ENCODE measurements around the gene SHROOM4.

SHROOM4 gene

GRCh38 chrX:50615570-50616158 lies 198.3 kb downstream of the SHROOM4 start:
- H3K27me3 ChIP-seq (replicated peaks; ENCODE audit: control insufficient read depth, insufficient read depth, low read length, poor library complexity, severe bottlenecking), result no peaks in the 10 kb centered on the region
- no peak overlapping the region for H3K27ac ChIP-seq (ENCODE audit: insufficient read depth, low read length, poor library complexity, severe bottlenecking)
- no peak for DNase-seq
- H3K4me1 ChIP-seq (ENCODE audit: control insufficient read depth, insufficient read depth, low read length, poor library complexity, severe bottlenecking), result no peaks in the 10 kb centered on the region
- no peak overlapping the region for H3K4me3 ChIP-seq (ENCODE audit: insufficient read depth, low read depth, low read length, poor library complexity, severe bottlenecking)
- no peaks in the 10 kb centered on the region for H3K36me3 ChIP-seq (ENCODE audit: control insufficient read depth, insufficient read depth, low read length)
- H3K9me3 ChIP-seq (ENCODE audit: control insufficient read depth, low read length), result no peaks in the 10 kb centered on the region

- no peaks in the 10 kb centered on the region for H3K36me3 ChIP-seq (ENCODE audit: control insufficient read depth, insufficient read depth, low read length)
- H3K9me3 ChIP-seq (ENCODE audit: control insufficient read depth, low read length), result no peaks in the 10 kb centered on the region
- no peak for DNase-seq
- no peaks in the 10 kb centered on the region for H3K4me1 ChIP-seq (ENCODE audit: control insufficient read depth, insufficient read depth, low read length, poor library complexity, severe bottlenecking)
- H3K4me3 ChIP-seq (ENCODE audit: insufficient read depth, low read depth, low read length, poor library complexity, severe bottlenecking), result no peak overlapping the region
- no peak overlapping the region for H3K27ac ChIP-seq (ENCODE audit: insufficient read depth, low read length, poor library complexity, severe bottlenecking)
- no peaks in the 10 kb centered on the region for H3K27me3 ChIP-seq (replicated peaks; ENCODE audit: control insufficient read depth, insufficient read depth, low read length, poor library complexity, severe bottlenecking)
Measured at GRCh38 chrX:50614460-50614859, 199.5 kb downstream of the SHROOM4 start.

- H3K27ac ChIP-seq (ENCODE audit: insufficient read depth, low read length, poor library complexity, severe bottlenecking), result no peak overlapping the region
- H3K9me3 ChIP-seq (ENCODE audit: control insufficient read depth, low read length), result no peaks in the 10 kb centered on the region
- H3K27me3 ChIP-seq (replicated peaks; ENCODE audit: control insufficient read depth, insufficient read depth, low read length, poor library complexity, severe bottlenecking), result no peaks in the 10 kb centered on the region
- no peak overlapping the region for H3K4me3 ChIP-seq (ENCODE audit: insufficient read depth, low read depth, low read length, poor library complexity, severe bottlenecking)
- DNase-seq, result no peak
- no peaks in the 10 kb centered on the region for H3K36me3 ChIP-seq (ENCODE audit: control insufficient read depth, insufficient read depth, low read length)
- H3K4me1 ChIP-seq (ENCODE audit: control insufficient read depth, insufficient read depth, low read length, poor library complexity, severe bottlenecking), result no peaks in the 10 kb centered on the region
Measured at GRCh38 chrX:50613846-50614245, 200.1 kb downstream of the SHROOM4 start.

GRCh38 chrX:50609796-50610195 lies 204.2 kb downstream of the SHROOM4 start:
- H3K36me3 ChIP-seq (ENCODE audit: control insufficient read depth, insufficient read depth, low read length), result no peaks in the 10 kb centered on the region
- no peak for DNase-seq
- H3K4me1 ChIP-seq (ENCODE audit: control insufficient read depth, insufficient read depth, low read length, poor library complexity, severe bottlenecking), result no peaks in the 10 kb centered on the region
- H3K9me3 ChIP-seq (ENCODE audit: control insufficient read depth, low read length), result no peaks in the 10 kb centered on the region
- no peak overlapping the region for H3K4me3 ChIP-seq (ENCODE audit: insufficient read depth, low read depth, low read length, poor library complexity, severe bottlenecking)
- no peaks in the 10 kb centered on the region for H3K27me3 ChIP-seq (replicated peaks; ENCODE audit: control insufficient read depth, insufficient read depth, low read length, poor library complexity, severe bottlenecking)
- H3K27ac ChIP-seq (ENCODE audit: insufficient read depth, low read length, poor library complexity, severe bottlenecking), result no peak overlapping the region

- H3K27me3 ChIP-seq (replicated peaks; ENCODE audit: control insufficient read depth, insufficient read depth, low read length, poor library complexity, severe bottlenecking), result no peaks in the 10 kb centered on the region
- no peak for DNase-seq
- no peaks in the 10 kb centered on the region for H3K4me1 ChIP-seq (ENCODE audit: control insufficient read depth, insufficient read depth, low read length, poor library complexity, severe bottlenecking)
- no peak overlapping the region for H3K27ac ChIP-seq (ENCODE audit: insufficient read depth, low read length, poor library complexity, severe bottlenecking)
- no peaks in the 10 kb centered on the region for H3K36me3 ChIP-seq (ENCODE audit: control insufficient read depth, insufficient read depth, low read length)
- H3K4me3 ChIP-seq (ENCODE audit: insufficient read depth, low read depth, low read length, poor library complexity, severe bottlenecking), result no peak overlapping the region
- H3K9me3 ChIP-seq (ENCODE audit: control insufficient read depth, low read length), result no peaks in the 10 kb centered on the region
Measured at GRCh38 chrX:50606300-50606950, 207.6 kb downstream of the SHROOM4 start.

GRCh38 chrX:50596056-50596455 lies 217.9 kb downstream of the SHROOM4 start:
- H3K4me1 ChIP-seq (ENCODE audit: control insufficient read depth, insufficient read depth, low read length, poor library complexity, severe bottlenecking), result no peaks in the 10 kb centered on the region
- no peak for DNase-seq
- no peak overlapping the region for H3K4me3 ChIP-seq (ENCODE audit: insufficient read depth, low read depth, low read length, poor library complexity, severe bottlenecking)
- no peaks in the 10 kb centered on the region for H3K36me3 ChIP-seq (ENCODE audit: control insufficient read depth, insufficient read depth, low read length)
- H3K27me3 ChIP-seq (replicated peaks; ENCODE audit: control insufficient read depth, insufficient read depth, low read length, poor library complexity, severe bottlenecking), result peaks cover 8% of the 10 kb centered on the region
- no peaks in the 10 kb centered on the region for H3K9me3 ChIP-seq (ENCODE audit: control insufficient read depth, low read length)
- H3K27ac ChIP-seq (ENCODE audit: insufficient read depth, low read length, poor library complexity, severe bottlenecking), result no peak overlapping the region

- H3K36me3 ChIP-seq (ENCODE audit: control insufficient read depth, insufficient read depth, low read length), result no peaks in the 10 kb centered on the region
- DNase-seq, result no peak
- H3K27ac ChIP-seq (ENCODE audit: insufficient read depth, low read length, poor library complexity, severe bottlenecking), result no peak overlapping the region
- H3K9me3 ChIP-seq (ENCODE audit: control insufficient read depth, low read length), result no peaks in the 10 kb centered on the region
- H3K27me3 ChIP-seq (replicated peaks; ENCODE audit: control insufficient read depth, insufficient read depth, low read length, poor library complexity, severe bottlenecking), result peaks cover 8% of the 10 kb centered on the region
- no peak overlapping the region for H3K4me3 ChIP-seq (ENCODE audit: insufficient read depth, low read depth, low read length, poor library complexity, severe bottlenecking)
- no peaks in the 10 kb centered on the region for H3K4me1 ChIP-seq (ENCODE audit: control insufficient read depth, insufficient read depth, low read length, poor library complexity, severe bottlenecking)
Measured at GRCh38 chrX:50594788-50595187, 219.2 kb downstream of the SHROOM4 start.

- no peaks in the 10 kb centered on the region for H3K36me3 ChIP-seq (ENCODE audit: control insufficient read depth, insufficient read depth, low read length)
- DNase-seq, result no peak
- no peaks in the 10 kb centered on the region for H3K9me3 ChIP-seq (ENCODE audit: control insufficient read depth, low read length)
- H3K27me3 ChIP-seq (replicated peaks; ENCODE audit: control insufficient read depth, insufficient read depth, low read length, poor library complexity, severe bottlenecking), result no peaks in the 10 kb centered on the region
- no peaks in the 10 kb centered on the region for H3K4me1 ChIP-seq (ENCODE audit: control insufficient read depth, insufficient read depth, low read length, poor library complexity, severe bottlenecking)
- H3K4me3 ChIP-seq (ENCODE audit: insufficient read depth, low read depth, low read length, poor library complexity, severe bottlenecking), result no peak overlapping the region
- no peak overlapping the region for H3K27ac ChIP-seq (ENCODE audit: insufficient read depth, low read length, poor library complexity, severe bottlenecking)
Measured at GRCh38 chrX:50586980-50587379, 227.0 kb downstream of the SHROOM4 start.

- no peak for DNase-seq
- Histone ChIP-seq H3K36me3 (ENCODE audit: control insufficient read depth, insufficient read depth, low read length) (no peaks in the 10 kb centered on the region), H3K9me3 (ENCODE audit: control insufficient read depth, low read length) (no peaks in the 10 kb centered on the region)
Measured at GRCh38 chrX:50586407-50586806, 227.6 kb downstream of the SHROOM4 start.

GRCh38 chrX:50581405-50581804 lies 232.6 kb downstream of the SHROOM4 start:
- DNase-seq, result no peak
- Histone ChIP-seq H3K27ac (ENCODE audit: insufficient read depth, low read length, poor library complexity, severe bottlenecking) (no peak overlapping the region), H3K9me3 (ENCODE audit: control insufficient read depth, low read length) (no peaks in the 10 kb centered on the region), H3K36me3 (ENCODE audit: control insufficient read depth, insufficient read depth, low read length) (no peaks in the 10 kb centered on the region), H3K4me3 (ENCODE audit: insufficient read depth, low read depth, low read length, poor library complexity, severe bottlenecking) (no peak overlapping the region), H3K4me1 (ENCODE audit: control insufficient read depth, insufficient read depth, low read length, poor library complexity, severe bottlenecking) (no peaks in the 10 kb centered on the region), H3K27me3 (replicated peaks; ENCODE audit: control insufficient read depth, insufficient read depth, low read length, poor library complexity, severe bottlenecking) (no peaks in the 10 kb centered on the region)

More at GRCh38 chrX:50586407-50586806, 227.6 kb downstream of the SHROOM4 start:
- no peaks in the 10 kb centered on the region for H3K27me3 ChIP-seq (replicated peaks; ENCODE audit: control insufficient read depth, insufficient read depth, low read length, poor library complexity, severe bottlenecking)
- no peak overlapping the region for H3K4me3 ChIP-seq (ENCODE audit: insufficient read depth, low read depth, low read length, poor library complexity, severe bottlenecking)
- H3K27ac ChIP-seq (ENCODE audit: insufficient read depth, low read length, poor library complexity, severe bottlenecking), result no peak overlapping the region
- no peaks in the 10 kb centered on the region for H3K4me1 ChIP-seq (ENCODE audit: control insufficient read depth, insufficient read depth, low read length, poor library complexity, severe bottlenecking)
